HL-60 (cell line): ENCODE measurements around the gene EZH1.

ENCODE experiments used
- CTCF ChIP-seq: IDR thresholded peaks from one replicate; pipeline ENCODE4 v1.5.1; 2011; ENCODE audit warnings: low read length, control low read depth, inconsistent platforms; ENCODE audit not compliant: insufficient read depth
- GABPA ChIP-seq: IDR thresholded peaks from 2 replicates; pipeline ENCODE4 v1.6.1; 2012; ENCODE audit warnings: low read depth
- REST ChIP-seq: IDR thresholded peaks from 2 replicates; pipeline ENCODE4 v1.6.1; 2012; ENCODE audit warnings: low read depth; ENCODE audit not compliant: insufficient replicate concordance

GRCh38 chr17:42779936-42780850 is 35.4 kb upstream of the EZH1 start, which contains the start of gene WNK4:
- no peak for TF ChIP-seq CTCF
- no peak for TF ChIP-seq REST
- no peak for TF ChIP-seq GABPA
